Mesodermal cell (in vitro differentiated cells): ENCODE data around the gene SELENON.

ENCODE experiments used
- H3K27ac ChIP-seq: 2 replicates; pipeline ENCODE4 v1.7.0; 2013; ENCODE audit warnings: mild to moderate bottlenecking, low read depth, low read length, moderate library complexity; ENCODE audit not compliant: severe bottlenecking
- H3K36me3 ChIP-seq: 2 replicates; pipeline ENCODE4 v1.7.1; 2013; ENCODE audit warnings: mild to moderate bottlenecking, low read length, moderate library complexity; ENCODE audit not compliant: control insufficient read depth, insufficient read depth
- H3K4me1 ChIP-seq: one replicate; pipeline ENCODE4 v1.7.1; 2013; ENCODE audit warnings: mild to moderate bottlenecking, low read length; ENCODE audit not compliant: insufficient read depth, control insufficient read depth, poor library complexity, severe bottlenecking
- H3K4me3 ChIP-seq: 2 replicates; pipeline ENCODE4 v1.7.0; 2013; ENCODE audit warnings: low read length, control low read depth, mild to moderate bottlenecking; ENCODE audit not compliant: insufficient read depth, poor library complexity, severe bottlenecking; ENCODE audit errors: extremely low read depth
- H3K9me3 ChIP-seq: 2 replicates; pipeline ENCODE4 v1.7.1; 2013; ENCODE audit warnings: mild to moderate bottlenecking, low read length, moderate library complexity; ENCODE audit not compliant: control insufficient read depth
- WGBS, 2 experiments: methylation state at CpG; one replicate each; pipeline ENCODE4 v1.1.5; 2013; ENCODE audit warnings: missing lambda C conversion rate in 2 of 2; ENCODE audit not compliant: insufficient coverage in 2 of 2; 5-methylcytosine and 5-hydroxymethylcytosine counted together

The SELENON gene

DNA sequence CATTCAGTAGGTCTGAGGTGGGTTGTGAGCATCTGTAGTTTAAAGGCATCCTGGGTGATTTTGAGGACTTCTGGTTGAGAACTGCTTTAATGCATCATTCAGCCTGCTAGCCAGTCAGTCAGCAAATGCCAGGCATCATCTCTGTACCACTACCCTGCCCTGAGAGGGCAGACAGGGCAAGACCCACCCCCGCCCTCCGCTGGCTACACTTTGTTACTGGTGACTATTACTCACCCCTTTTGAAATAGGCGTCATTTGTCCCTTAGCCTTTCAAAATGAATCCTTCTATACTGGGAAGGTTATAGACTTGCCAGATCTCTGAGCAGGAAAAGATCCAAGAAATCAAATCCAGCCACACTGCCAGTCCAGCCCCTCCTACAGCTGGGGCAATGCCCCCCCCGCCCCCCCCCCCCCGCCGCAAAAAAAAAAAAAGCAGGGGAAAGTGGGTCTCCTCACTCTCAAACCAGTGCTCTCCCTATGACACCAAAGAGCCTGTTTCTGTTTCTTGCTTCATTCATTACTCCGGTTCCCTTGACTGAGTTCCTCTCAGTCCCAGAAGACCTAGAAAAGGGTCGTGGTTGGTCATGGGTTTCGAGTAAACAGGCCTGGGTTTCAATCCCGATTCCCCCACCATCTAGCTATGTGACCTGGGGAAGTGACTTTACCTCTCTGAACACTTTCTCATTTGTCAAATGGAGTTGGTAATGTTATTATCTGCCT, 4.4 kb downstream of the SELENON start:
- H3K36me3 ChIP-seq, result peaks cover 23% of the 10 kb centered on the region
- peaks cover 16% of the 10 kb centered on the region for H3K4me1 ChIP-seq
- no peak overlapping the region for H3K4me3 ChIP-seq
- H3K27ac ChIP-seq, result no peak overlapping the region
- WGBS, 2 experiments, result 100% methylated on average over 1 to 3 of the region's 10 CpGs
- H3K9me3 ChIP-seq, result no peaks in the 10 kb centered on the region

DNA sequence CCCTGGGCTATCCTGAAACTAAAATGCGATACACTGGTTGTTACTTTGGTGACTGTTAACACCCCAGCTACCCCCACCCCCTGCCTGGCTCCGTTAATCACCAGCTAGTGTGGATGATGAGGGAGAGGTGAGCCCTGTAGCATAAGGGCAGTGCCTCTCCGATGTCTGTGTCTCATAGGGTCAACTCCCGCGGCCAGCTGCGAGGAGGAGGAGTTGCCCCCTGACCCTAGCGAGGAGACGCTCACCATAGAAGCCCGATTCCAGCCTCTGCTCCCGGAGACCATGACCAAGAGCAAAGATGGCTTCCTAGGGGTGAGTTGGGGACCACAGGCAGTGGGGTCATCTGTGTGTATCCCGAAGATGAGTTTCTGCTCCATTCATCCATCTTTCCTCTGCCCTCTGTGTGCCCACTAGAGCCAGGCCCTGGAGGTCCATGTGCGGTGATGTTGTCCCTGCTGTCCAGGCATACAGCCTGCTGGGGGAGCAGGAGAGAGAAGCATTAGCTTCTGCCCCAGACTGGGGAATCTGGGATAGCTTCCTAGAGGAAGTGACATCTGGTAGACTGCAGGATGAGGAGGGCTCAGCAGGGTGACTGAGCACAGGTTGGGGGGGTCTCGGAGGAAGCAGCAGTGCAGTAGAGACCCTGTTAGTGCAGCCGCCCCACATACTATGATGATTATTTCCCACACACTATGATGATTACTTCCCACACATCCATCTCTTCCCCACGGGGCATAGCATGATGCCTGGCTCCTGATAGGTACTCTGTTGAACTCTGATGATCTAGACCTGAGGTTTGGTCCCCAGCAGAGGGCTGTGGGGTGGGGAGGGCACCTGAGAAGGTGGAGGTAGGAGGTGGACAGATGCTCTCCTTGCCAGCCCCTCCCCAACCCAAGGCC, 5.2 kb downstream of the SELENON start:
- Histone ChIP-seq H3K9me3 (no peaks in the 10 kb centered on the region), H3K4me3 (no peak overlapping the region), H3K36me3 (peaks cover 29% of the 10 kb centered on the region), H3K4me1 (peaks cover 14% of the 10 kb centered on the region), H3K27ac (no peak overlapping the region)
- WGBS, 2 experiments, result 97 to 98% methylated on average over 8 to 10 of the region's 15 CpGs

DNA sequence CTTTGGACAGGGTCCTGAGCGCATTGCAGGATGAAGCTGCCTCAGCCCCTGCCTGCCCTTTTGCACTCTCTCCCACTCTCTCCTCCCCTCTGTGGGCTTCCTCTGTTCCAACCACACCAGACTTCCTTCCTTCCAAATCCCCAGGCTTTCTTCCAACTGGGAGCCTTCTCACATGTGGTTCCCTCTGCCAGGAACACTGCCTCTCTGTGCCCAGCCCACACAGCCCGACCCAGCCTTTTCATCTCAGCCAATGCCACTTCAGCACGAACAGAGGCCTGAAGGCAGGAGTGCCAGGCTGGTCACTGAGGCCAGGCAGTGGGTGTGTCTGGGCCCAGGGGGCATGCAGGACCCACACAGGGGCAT, 5.9 kb downstream of the SELENON start:
- Histone ChIP-seq H3K4me3 (no peak overlapping the region), H3K4me1 (peaks cover 10% of the 10 kb centered on the region), H3K9me3 (no peaks in the 10 kb centered on the region), H3K27ac (no peak overlapping the region), H3K36me3 (peaks cover 34% of the 10 kb centered on the region)
- WGBS, 2 experiments, result 90 to 91% methylated on average over 3 of the region's 3 CpGs

- Histone ChIP-seq H3K4me1 (peaks cover 8% of the 10 kb centered on the region), H3K27ac (no peak overlapping the region), H3K36me3 (peaks cover 39% of the 10 kb centered on the region), H3K9me3 (no peaks in the 10 kb centered on the region), H3K4me3 (no peak overlapping the region)
- WGBS, 2 experiments, result 95 to 100% methylated on average over 1 to 4 of the region's 4 CpGs
Measured at GRCh38 chr1:25806418-25806817, 6.4 kb downstream of the SELENON start.

DNA sequence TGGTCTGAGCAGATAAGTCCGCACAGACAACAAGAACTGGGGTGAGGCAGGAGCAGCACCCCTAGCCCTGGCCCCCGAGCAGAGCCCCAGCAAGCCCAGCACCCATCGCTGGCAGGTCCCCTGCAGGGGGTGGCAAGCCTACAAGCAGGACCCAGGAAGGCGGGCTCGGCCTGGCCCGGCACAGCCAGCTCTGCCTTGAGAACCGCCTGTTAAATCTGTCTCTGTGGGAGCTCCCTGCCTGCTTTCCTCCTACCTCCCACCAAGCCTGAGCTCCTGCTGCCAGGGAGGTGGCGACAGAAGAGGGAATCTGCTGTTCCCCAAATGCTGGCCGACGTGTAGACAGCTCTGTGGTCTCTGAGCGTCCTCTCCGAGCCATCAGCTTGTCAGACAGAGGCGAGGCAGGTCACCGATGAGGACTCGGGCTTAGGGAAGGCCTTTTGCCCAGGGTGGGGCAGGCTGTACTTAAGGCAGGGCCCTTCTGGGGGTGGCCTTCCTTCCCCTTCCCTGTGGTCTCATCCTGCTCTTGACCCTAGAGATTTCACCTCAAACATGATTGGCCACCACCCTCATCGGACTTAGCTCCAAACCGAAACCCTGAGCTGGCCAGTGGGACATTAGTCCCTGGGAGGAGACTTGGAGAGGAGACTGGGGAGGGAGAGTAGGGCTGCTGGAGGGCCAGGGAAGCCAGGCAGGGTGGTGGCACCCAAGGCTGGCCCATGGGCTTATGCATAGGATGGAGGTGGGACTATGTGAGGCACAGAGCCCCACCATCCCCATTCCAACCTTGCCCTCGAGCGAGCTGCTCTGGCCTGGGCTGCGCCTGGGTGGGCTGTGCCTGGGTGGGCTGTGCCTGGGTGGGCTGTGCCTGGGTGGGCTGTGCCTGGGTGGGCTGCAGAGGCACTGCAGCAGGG, 7.7 kb downstream of the SELENON start:
- WGBS, 2 experiments, result 88 to 95% methylated on average over 15 to 20 of the region's 20 CpGs
- Histone ChIP-seq H3K27ac (no peak overlapping the region), H3K36me3 (peaks cover 48% of the 10 kb centered on the region), H3K9me3 (no peaks in the 10 kb centered on the region), H3K4me3 (no peak overlapping the region), H3K4me1 (peaks cover 8% of the 10 kb centered on the region)

DNA sequence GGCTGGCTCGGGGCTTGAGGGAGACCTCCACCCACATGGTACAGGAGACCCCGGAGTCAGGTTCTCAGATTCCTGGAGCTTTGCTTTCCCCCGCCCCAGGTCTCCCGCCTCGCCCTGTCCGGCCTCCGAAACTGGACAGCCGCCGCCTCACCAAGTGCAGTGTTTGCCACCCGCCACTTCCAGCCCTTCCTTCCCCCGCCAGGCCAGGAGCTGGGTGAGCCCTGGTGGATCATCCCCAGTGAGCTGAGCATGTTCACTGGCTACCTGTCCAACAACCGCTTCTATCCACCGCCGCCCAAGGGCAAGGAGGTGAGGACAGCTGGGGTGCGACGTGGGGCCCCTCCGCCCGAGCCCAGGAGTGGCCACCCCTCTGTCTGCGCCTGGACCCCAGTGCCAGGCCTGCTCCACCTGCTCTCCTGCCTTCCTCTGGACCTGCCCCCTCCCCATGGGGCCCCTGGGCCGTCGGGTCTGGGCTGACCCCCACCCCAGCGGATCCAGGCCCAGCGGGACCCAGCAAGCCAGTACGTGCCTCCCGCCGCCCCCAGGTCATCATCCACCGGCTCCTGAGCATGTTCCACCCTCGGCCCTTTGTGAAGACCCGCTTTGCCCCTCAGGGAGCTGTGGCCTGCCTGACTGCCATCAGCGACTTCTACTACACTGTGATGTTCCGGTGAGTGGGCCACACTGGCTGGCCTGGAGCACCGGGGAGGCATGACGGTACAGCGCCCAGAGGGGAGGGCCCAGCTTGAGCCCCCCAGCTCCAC, 8.7 kb downstream of the SELENON start:
- WGBS, 2 experiments, result 94 to 97% methylated on average over 27 to 33 of the region's 34 CpGs
- Histone ChIP-seq H3K4me1 (peaks cover 5% of the 10 kb centered on the region), H3K36me3 (peaks cover 53% of the 10 kb centered on the region), H3K4me3 (no peak overlapping the region), H3K9me3 (no peaks in the 10 kb centered on the region), H3K27ac (no peak overlapping the region)

- H3K4me1 ChIP-seq, result no peaks in the 10 kb centered on the region
- H3K27ac ChIP-seq, result no peak overlapping the region
- WGBS, 2 experiments, result 94 to 98% methylated on average over 9 to 18 of the region's 18 CpGs
- no peak overlapping the region for H3K4me3 ChIP-seq
- H3K36me3 ChIP-seq, result peaks cover 60% of the 10 kb centered on the region
- H3K9me3 ChIP-seq, result no peaks in the 10 kb centered on the region
Measured at GRCh38 chr1:25809283-25809926, 9.4 kb downstream of the SELENON start.

- no peaks in the 10 kb centered on the region for H3K4me1 ChIP-seq
- H3K36me3 ChIP-seq, result peaks cover 65% of the 10 kb centered on the region
- no peak overlapping the region for H3K27ac ChIP-seq
- H3K4me3 ChIP-seq, result no peak overlapping the region
- H3K9me3 ChIP-seq, result no peaks in the 10 kb centered on the region
- WGBS, 2 experiments, result 84 to 95% methylated on average over 3 to 7 of the region's 7 CpGs
Measured at GRCh38 chr1:25809929-25810328, 9.9 kb downstream of the SELENON start.

DNA sequence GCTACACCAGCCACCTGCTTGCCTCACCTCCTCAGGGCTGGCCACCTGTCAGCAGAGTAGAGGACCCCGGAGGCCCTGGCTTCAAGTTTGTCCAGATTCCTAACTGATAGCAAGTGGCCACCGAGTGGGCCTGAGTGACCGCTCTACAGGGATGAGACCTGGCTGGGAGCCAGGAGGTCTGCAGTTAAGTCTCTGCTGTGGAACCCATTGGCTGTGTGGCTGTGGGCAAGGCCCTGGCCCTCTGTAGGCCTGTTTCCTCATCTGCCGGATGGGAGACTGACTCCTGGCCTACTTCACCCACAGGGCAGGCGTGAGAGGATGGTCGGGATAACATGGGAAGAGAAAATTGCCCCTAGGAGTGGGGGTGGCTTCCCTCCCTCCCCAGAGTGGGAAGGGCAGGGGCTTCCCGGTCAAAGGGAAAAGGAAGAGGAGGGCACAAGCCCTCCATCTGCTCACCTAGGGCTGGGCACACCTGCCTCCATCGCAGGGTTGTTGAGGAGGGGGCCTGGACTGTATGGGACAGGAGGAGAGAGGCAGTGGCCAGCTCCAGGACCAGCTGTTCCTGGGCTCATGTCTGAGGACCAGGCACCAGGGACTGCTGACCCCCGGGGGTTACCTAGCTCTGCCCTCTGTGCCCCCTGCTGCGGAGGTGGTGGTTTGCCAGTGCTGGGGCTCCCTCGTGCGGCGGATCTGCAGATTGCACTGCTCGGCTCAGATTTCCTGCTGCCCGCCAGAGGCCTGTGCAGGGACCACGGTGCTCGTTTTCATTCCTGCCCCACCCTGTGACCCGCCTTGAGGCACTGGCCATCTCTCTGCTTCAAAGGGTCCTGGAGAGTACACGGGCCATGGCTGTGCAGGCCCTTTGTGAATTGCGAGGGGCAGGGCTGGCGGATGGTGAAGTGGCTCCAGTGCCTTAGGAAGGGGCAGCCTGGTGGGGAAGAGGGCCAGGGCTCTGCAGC, 10.6 kb downstream of the SELENON start:
- no peak overlapping the region for H3K4me3 ChIP-seq
- H3K27ac ChIP-seq, result no peak overlapping the region
- H3K9me3 ChIP-seq, result no peaks in the 10 kb centered on the region
- WGBS, 2 experiments, result 36 to 39% methylated on average over 17 to 18 of the region's 21 CpGs
- H3K4me1 ChIP-seq, result no peaks in the 10 kb centered on the region
- H3K36me3 ChIP-seq, result peaks cover 66% of the 10 kb centered on the region
